GM21825 (cell line): ENCODE results near the gene TMEM131.
"Not testable (repeated sequence)": the region's sequence is repeated elsewhere in the genome, so short reads cannot be mapped to it uniquely, and the experiment has no call there.

Experiments used
- ATAC-seq: cut with Tn5 transposase; IDR thresholded peaks from one replicate; pipeline ENCODE4 v1.9.1; 2021; ENCODE audit warnings: mild to moderate bottlenecking, moderate library complexity; ENCODE audit not compliant: unreplicated experiment

TMEM131 gene

GRCh38 chr2:97714950-97715652 is 280.6 kb downstream of the TMEM131 start:
- no peak for ATAC-seq

DNA sequence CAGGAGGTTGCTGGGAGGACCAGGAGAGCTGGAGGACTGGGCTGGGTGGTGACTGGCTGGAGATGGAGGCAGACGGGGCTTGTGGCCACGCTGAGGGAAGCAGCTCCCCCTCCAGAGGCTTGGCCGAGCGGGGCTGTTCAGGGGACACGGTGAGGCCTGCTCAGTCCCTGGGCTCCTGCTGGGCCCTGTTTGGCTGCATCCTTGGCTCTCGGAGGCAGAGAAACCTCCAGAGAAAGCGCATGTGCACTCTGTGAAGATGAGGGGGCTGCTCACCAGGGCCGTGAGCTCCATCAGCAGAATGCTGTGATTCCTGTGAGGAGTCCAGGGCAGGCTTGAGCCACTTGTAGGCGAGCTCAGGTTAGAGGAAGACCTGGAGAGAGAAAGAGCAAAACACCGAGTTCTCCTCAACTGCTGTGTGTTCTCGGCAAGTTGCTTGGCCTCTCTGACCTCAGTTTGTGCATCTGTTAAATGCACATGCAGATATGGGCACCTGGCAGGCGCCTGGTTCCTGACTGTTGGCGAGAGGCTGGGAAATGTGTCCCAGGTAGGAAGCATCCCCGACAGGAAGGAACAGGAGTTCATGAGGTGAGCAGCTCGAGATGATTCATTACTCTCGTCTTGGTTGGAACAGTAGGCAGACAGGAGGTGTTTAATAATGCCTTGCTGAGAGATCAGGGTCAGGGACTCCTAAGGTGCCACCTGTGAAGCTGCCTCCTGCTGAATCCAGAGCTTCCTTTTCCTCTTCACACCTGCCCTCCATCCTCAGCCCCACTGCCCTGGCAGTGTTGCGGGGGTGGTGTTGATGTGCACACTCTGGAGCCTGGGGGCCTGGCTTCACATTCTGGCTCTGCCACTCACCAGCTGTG is 281.4 kb downstream of the TMEM131 start:
- ATAC-seq: no peak

DNA sequence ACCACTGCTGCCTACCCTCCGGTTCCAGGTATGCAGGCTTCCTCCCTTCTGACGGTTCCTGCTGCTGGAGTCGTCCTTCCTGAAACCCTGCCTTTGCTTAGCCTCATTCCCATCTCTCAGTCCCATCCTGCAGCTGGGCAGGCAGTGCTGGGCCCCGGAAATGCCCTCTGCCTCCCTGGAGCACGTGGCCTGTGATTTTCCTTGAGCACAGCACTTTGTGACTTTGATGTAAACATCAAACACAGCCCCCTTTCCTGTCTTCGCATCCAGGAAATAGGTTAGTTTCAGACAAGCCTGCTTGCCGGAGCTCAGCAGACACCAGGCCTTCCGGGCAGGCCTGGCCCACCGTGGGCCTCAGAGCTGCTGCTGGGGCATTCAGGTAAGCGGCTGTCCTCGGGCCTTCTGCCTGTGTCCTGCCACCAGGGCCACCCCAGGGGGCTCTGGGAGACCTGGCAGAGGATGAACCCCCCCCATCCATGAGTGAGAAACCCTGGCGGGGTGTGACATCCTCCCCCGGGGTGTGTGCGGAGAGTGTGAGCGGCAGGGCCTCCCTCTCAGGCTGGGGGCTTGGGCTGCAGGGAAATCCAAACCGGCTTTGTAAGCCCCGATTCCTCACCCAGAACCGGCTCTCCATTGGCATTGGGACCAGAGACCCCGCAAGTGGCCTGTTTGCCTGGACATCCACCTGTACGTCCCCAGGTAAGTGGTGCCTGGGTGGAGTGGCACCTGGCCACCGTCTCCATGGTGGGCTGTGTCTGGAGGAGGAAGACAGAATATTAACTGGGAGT is 282.3 kb downstream of the TMEM131 start, which contains the start of gene ZAP70:
ZAP70 (plus strand) TSS at position 281 of the 788 bp plus-strand sequence. CDS start 10,461 bp downstream, outside the sequence.
- no peak for ATAC-seq

DNA sequence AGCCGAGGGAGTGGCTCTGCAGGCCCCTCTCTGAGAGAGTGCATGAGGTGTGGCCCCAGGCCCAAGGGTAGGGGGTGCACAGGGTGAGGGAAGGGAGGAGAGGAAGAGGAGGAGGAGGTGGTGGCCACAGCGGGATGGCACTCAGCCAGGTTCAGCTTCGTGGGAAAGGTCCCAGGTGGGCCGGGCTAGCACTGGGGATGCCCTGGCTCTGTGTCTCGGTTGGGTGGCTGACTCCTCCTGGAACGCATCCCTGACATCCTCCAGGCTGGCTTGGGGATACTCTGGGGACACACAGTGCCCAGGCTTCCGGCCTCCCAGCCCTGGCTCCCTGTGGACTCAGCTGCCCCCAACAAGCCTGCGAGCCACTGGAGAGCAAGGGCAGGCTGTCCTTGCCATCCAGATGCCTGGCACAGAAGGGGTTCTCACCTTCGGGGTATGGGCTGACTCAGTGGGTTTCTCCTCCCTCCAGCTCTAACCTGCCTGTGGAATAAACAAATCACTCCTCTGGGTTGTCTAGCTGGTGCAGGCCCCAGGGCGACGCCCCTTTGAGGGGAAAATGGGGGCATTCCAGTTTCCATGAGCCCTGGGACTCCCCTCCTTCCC is 283.0 kb downstream of the TMEM131 start:
- no peak for ATAC-seq

DNA sequence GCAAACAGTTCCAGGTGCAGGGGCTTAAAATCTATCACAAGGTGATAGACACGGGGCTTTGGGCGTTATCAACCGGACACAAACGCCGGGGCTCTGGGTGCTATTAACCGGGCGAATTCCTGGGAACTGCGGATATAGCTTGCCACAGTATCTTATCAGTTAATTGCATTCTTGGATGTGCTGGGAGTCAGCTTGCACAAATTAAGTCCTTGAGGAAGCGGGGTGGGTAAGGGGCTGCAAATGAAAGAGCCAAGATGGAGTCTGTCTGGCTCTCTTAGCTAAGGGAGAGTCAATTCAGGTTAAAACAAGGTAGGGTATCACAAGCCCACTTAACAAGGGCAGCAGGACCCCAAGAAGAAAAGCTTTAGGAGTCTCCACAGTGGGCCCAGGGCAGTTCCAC is 283.6 kb downstream of the TMEM131 start:
- not testable (repeated sequence) for ATAC-seq

GRCh38 chr2:97711394-97711711 is 284.4 kb downstream of the TMEM131 start:
- no peak for ATAC-seq

DNA sequence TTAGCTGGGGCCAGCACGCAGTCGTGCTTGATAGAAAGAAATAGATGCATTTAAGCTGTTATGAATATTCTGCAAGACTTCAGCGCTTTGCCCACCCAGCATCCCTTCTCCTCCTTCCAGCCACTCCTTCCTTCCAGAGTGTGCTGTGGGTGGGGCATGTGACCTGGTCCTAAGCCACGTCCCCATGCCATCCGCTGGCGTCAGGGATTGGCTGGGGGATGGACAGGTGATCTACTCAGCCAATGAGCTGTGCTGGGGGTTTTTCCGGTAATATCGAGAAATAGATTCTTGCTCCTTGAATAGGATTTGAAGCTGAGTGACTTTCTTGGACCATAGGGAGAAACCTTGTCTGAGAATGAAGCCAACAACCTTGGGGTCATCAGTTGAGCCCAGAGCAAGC is 287.1 kb downstream of the TMEM131 start:
- ATAC-seq: no peak

DNA sequence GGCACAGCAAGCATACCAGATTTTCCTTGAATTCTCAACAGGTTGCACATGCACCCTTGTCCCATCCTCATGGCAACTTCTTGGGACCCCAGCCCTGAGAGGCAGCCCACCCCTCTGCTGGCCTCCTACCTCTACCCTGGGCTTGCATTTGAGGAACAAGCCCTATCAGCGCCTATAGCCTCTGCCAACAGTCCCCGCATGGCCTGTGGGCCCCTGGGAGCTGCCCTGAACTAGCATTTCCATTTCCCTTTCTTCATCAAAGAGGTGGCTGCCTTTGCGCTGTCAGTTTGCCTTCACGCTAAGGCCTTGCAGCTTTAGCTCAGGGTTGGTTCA is 287.7 kb downstream of the TMEM131 start:
- ATAC-seq: no peak

DNA sequence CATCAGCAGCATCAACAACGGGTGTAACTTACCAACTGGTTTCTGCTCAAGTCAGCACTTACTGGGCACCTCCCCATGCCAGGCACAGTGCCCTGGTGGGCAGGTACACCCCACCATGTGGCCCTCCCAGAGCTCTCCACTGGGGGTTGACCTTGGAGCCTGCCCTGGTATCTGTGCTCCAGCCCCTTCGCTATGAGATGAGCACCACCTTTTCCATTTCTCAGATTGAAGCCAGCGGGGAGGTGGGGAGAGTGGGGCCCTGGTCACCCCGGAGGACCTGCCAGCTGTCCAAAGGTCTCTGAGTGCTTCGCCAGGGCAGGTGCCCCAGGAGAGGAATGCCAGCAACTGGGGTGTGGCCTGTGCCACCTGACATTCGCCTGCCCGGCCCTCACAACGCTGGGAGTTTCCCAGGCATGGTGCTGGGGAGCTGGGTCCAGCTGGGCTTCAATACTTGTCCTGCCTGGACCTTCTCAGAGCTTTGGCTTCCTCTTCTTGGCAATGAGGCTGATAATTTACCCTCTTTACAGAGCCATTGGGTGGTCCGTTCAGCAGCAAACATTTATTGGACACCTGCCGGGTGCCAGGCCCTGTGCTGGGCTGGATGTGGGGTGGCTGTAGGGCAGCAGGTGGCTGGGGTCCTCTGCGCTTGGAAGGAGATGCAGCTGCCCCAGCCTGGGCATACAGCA is 288.2 kb downstream of the TMEM131 start:
- no peak for ATAC-seq

DNA sequence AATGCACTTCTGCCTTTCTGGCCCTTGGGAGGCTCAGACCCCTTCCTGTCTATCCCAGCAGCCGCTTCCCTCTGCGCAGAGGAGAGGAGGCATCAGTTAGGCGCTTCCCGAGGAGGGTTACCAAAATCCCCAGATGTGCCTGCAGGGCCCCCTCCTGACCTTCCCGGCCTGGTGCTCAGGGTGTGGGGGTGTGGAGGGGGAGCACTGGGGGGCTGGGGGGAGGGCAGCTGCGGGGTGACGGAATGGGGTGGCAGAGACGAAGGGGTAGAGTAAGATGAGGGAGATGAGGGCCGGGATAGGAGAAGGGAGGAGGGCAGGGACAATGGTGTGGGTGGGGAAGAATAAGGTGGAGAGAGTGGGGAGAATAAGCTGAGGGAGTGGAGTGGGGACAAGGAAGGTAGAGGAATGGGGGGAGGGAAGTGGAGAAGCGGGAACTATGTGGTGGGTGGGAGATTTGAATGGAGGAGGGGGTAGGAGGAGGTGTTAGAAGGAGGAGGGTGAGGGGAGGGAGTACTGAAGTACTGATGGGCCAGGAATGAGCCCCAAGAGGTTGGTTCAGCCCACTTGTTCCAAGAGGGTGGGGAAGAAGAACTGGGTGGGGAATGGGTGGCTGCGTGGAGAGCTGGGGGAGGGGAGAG is 288.9 kb downstream of the TMEM131 start:
- no peak for ATAC-seq
